ENCODE data around the gene EEF2K.

- TF ChIP-seq CTCF (IDR thresholded peaks at IDR 0.05) (no peak), POLR2AphosphoS5 (IDR thresholded peaks at IDR 0.05) (no peak), POLR2A (IDR thresholded peaks at IDR 0.05) (no peak)
Measured at GRCh38 chr16:22183335-22183734, 22.7 kb upstream of the EEF2K start.
